ENCODE results near the gene TRIM71.

DNA sequence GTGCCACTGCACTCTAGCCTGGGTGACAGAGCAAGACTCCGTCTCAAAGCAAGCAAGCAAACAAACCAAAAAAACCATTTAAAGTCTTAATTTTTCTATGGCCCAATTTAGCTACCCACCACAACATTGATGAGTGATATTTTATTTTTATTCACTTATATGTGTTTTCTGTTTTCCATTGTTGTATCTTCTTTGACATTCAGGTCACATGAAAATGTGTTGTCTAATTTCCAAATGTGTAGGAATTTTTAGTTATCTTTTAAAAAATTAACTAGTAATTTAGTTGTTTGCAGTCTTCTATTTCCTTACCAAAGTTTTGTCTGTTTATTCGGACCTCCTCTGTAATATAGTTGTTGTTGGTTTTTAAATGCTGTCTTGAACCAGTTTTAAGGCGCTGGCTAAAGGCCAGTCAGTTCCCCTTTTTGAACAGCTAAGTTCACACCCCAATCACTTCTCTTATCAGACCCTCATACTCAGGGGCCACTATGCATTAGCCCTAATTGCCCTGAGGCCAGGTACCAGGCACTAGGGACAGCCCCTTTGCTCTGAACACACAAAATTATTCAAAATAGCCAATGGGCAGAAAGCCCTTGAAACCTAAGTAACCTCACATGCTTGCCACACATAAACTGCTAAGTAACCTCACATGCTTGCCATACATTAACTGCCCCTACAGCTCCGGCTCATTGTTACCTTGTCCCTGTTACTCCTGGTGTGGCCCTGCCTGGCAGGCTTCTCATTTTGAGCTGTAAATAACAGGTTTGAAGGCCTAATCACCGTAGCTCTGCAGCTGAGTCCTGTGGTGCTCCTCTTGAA is 129.4 kb downstream of the TRIM71 start:
- TF ChIP-seq, protein P1, sequence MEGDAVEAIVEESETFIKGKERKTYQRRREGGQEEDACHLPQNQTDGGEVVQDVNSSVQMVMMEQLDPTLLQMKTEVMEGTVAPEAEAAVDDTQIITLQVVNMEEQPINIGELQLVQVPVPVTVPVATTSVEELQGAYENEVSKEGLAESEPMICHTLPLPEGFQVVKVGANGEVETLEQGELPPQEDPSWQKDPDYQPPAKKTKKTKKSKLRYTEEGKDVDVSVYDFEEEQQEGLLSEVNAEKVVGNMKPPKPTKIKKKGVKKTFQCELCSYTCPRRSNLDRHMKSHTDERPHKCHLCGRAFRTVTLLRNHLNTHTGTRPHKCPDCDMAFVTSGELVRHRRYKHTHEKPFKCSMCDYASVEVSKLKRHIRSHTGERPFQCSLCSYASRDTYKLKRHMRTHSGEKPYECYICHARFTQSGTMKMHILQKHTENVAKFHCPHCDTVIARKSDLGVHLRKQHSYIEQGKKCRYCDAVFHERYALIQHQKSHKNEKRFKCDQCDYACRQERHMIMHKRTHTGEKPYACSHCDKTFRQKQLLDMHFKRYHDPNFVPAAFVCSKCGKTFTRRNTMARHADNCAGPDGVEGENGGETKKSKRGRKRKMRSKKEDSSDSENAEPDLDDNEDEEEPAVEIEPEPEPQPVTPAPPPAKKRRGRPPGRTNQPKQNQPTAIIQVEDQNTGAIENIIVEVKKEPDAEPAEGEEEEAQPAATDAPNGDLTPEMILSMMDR (IDR thresholded peaks at IDR 0.05; ENCODE audit: insufficient read depth, low read length, poor library complexity, severe bottlenecking) = no peak
- no peak for TF ChIP-seq EZH2phosphoT487 (conservative IDR thresholded peaks at IDR 0.05; ENCODE audit: low read length)
